Smooth muscle cell of the coronary artery (primary cell): Measurements from ENCODE around the gene CTBS. TPM values are rescaled to one million over a fixed set of nuclear protein-coding genes. Genes with fewer than 3 reads are reported as not detected.

Experiments used
- total RNA-seq: library from RNA; depleted of rRNA; stranded (reverse); fragments of >200 nt; gene quantifications from 2 replicates; pipeline ENCODE4 v1.2.3, GENCODE V29; 2014; ENCODE audit warnings: low replicate concordance

The CTBS gene
- 8.1 and 12.9 TPM in 2 replicates for total RNA-seq

DNA sequence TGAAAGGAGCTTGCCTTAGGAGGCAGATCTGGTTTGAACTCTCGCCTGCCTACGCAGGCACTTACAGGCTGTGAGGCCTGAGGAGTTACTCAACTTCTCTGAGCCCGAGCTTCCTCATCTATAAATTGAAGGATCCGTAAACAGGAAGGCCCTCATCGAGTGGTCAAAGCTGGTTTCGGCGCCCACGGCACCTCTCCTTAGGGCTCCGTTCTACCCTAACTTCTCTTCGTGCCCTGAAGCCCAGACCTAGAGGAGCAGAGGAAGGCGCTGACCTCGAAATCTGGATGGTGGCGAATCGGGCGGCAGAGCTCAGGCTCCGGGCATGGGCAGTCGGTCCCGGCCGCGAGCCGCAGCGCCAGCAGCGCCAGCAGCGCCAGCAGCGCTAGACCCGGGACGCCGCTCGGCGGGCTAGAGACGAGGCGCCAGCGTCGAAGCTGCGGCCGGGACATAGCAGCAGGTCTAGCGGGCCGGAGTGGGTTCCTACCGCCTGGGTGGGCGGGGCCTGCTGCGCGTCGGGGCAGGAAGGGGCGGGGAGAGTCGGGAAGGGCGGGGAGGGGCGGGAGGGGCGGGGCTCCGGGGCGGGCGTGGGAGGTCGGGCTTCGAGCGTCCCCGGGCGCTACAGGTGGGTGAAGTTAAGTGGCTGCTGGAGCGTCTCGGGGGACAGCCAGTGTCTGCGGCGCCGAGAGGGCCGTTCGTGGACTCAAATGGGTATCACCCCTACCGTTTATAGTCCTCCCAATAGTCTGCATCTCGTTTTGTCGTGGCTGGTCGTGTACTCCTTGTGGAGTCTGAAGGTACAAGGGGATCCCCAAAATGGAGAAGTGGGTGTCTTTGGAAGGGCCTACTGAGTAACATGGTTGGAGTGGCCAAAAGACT lies at the start of gene CTBS:
Gene CTBS, minus strand, starts transcription at position 474 of the 876 bp plus-strand sequence. Its CDS starts 25 bp downstream, at position 449.

GRCh38 chr1:84506002-84506728 lies 68.1 kb downstream of the CTBS start, which contains the start of the genes GNG5 and SPATA1:
GNG5 (minus strand) TSS chr1:84506581; CDS start chr1:84506091, 490 bp downstream.
SPATA1 (plus strand) TSS chr1:84506386; CDS start chr1:84516360, 9,974 bp downstream.

Other genes starting within 250 kb of the CTBS start
- not detected in 2 replicates for gene DNASE2B, start 176.0 kb downstream of the CTBS start, total RNA-seq
- 12.9 and 30.2 TPM in 2 replicates for gene RPF1, start 95.2 kb downstream of the CTBS start, total RNA-seq
- gene SPATA1, start 68.1 kb downstream of the CTBS start, total RNA-seq = 0.15 TPM in 1 of 2 replicates, not detected in the other
- 6.9 and 28.0 TPM in 2 replicates for gene GNG5, start 67.9 kb downstream of the CTBS start, total RNA-seq
- 4.9 and 14.6 TPM in 2 replicates for gene SSX2IP, start 116.0 kb upstream of the CTBS start, total RNA-seq